GM18868 (cell line): Measurements from ENCODE around the gene C2CD4C.
"Not testable (repeated sequence)": the region's sequence is repeated elsewhere in the genome, so short reads cannot be mapped to it uniquely, and the experiment has no call there.

ENCODE experiments used
- ATAC-seq: cut with Tn5 transposase; IDR thresholded peaks from one replicate; pipeline ENCODE4 v1.9.1; 2021; ENCODE audit warnings: mild to moderate bottlenecking, moderate library complexity; ENCODE audit not compliant: unreplicated experiment

The C2CD4C gene

DNA sequence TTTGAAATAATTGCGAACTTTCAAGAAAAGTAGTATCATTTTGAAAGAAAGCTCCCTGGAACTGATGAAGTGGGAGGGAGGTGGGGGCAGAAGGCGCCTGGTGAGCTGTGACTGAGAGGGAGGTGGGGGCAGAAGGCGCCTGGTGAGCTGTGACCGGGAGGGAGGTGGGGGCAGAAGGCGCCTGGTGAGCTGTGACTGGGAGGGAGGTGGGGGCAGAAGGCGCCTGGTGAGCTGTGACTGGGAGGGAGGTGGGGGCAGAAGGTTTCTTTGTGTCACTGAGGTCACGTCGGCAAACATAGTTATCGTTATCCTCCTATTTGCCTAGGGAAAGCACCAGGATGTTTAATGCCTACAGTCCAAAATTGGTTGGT is 24.2 kb downstream of the C2CD4C start:
- ATAC-seq = no peak

DNA sequence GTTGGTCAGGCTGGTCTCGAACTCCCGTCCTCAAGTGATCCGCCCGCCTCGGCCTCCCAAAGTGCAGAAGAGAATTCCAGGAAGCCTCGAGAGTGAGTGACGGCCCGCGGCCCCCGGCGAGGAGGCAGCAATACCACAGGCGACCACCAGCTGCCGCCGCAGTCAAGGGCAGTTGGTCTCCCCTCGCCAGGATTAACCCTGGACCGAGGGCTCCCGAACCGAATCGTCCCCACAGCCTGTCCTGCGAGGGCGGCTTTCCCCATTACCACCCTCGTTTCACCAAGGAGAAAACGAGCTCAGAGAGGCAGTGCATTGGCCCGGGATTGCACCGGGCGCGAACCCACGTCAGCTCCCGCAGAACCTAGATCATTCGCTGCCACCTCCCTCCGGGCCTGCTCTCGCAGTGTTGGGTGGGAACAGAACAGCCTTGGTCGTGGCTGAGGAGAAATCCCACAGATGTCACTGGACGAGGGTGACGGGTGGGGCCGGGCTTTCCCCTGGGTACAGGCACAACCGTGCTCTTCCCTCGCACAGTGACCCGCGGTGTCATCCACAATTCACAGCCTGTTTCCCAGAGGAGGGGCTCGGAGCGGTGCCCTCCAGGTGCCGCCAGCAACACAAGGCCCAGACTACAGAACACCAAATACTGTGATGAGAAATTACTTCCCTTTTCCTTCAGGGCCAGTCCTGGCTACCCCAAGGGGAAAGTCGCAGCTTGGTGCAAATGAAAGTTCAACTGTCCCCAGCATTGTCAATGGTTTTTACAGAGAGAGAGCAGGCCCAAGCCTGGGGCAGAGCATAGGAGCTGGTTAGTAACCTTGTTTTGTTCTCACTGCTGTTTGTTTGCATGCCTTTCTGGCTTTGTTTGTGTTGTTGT is 24.8 kb downstream of the C2CD4C start:
- no peak for ATAC-seq

DNA sequence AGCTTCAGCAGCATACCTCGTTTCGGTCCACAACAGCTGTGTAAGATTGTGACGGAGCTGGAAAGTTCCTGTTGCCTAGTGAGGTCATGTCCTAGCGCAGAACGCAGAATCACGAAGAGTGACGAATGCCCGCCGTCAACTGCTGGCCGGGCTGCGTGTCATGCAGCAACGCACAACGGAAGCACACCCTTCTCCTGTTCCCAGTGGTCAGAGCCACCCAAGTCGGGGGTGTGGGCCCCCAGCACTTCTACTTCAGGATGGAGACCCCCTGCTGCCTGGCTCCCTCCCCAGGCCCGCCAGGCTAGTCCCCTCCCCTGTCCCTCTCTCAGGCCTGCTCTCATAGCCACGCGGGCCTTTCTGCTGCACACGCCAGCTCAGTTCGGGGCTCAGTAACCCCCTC is 25.9 kb downstream of the C2CD4C start:
- ATAC-seq = no peak

DNA sequence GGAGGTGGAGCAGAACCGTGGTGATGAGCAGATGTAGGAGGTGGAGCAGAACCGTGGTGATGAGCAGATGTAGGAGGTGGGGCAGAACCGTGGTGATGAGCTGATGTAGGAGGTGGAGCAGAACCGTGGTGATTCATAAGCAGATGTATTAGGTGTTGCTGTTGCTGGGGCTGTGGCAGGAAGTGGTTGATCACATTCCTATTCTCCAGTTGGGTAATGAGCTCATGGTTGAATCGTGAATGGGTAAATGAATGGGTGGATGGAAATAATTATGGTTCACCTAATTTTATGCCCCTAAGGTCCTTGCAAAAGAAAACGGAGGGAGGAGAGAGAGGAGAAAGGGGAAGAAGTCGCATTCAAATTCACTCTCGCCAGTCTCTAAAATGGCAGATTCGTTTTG is 26.4 kb downstream of the C2CD4C start:
- not testable (repeated sequence) for ATAC-seq

DNA sequence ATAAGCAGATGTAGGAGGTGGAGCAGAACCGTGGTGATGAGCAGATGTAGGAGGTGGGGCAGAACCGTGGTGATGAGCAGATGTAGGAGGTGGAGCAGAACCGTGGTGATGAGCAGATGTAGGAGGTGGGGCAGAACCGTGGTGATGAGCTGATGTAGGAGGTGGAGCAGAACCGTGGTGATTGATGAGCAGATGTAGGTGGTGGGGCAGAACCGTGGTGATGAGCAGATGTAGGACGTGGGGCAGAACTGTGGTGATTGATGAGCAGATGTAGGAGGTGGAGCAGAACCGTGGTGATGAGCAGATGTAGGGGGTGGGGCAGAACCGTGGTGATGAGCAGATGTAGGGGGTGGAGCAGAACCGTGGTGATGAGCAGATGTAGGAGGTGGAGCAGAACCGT is 27.0 kb downstream of the C2CD4C start:
- not testable (repeated sequence) for ATAC-seq

DNA sequence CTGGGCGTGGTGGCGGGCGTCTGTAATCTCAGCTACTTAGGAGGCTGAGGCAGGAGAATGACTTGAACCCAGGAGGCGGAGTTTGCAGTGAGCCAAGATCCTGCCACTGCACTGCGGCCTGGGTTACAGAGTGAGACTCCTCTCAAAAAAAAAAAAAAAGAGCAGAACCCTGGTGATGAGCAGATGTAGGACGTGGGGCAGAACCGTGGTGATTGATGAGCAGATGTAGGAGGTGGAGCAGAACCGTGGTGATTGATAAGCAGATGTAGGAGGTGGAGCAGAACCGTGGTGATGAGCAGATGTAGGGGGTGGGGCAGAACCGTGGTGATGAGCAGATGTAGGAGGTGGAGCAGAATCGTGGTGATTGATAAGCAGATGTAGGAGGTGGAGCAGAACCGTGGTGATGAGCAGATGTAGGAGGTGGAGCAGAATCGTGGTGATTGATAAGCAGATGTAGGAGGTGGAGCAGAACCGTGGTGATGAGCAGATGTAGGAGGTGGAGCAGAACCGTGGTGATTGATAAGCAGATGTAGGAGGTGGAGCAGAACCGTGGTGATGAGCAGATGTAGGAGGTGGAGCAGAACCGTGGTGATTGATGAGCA is 28.2 kb downstream of the C2CD4C start:
- not testable (repeated sequence) for ATAC-seq

DNA sequence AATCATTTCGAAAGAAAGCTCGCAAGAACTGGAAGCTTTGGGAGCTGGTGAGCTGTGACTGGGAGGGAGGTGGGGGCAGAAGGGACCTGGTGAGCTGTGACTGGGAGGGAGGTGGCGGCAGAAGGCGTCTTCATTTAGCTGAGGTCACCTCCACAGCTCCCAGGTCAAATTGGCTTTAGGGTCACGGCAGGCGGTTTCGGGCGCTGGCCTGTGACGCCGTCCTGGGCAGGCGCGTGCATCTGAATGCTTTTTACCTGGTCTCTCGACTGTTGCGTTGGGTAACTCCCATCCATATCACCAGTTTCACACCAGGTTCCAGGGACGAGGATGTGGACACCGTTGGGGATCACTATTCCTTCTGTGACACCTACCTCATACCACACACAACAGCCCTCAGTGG is 29.2 kb downstream of the C2CD4C start:
- no peak for ATAC-seq

DNA sequence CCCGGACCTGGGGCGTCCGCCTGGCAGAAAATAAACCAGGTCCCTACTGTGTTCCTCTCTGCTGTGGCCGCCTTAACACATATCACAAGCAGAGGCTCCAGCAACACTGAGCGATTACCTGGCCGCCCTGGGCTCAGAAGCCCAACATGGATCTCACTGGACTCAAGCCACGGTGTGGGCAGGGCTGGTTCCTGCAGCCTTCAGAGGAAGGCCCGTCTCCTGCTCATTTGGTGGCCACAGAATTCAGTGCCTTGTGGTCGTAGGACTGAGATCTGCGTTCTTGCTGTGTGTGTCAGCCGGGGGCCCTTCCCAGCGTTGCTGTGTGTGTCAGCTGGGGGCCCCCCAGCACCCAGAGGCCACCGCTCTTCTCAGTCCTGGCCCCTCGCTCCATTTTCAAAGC is 30.2 kb downstream of the C2CD4C start:
- no peak for ATAC-seq

DNA sequence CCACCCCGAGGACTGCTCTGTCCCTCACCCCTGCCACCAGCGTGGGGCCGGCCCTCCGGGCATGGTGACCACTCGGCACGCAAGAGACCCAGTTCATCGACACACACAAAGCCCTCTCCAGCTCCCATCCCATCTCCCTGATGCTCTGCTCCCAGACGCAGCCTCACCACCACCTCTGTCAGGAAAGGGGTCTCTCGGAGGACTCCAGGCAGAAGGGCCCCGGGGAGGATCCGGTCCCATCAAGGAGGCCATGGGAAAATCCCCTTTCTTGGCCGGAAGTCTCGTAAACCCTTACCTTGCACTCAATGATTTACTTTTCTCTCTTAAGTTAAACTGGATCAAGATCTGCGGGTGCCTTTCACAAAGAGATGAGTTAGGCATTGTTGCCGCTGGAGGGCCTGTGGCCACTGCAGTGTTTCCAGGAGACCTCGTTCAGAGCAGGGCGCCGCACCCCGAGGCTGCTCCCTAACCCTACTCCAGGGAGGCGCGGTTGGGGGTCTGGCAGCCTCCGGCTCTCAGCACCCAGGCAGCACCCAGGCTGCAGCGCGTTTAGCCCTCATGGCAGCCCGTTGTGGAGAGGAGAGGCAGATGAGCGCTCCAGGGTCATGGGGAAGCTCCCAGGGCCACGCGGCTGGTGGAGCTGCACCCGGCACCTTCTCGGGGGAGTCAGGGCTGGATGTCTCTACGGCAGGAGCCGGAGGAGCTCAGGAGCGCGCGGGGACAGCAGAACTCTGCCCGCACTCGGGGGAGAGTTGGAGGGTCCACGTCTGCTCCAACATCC is 31.0 kb downstream of the C2CD4C start:
- no peak for ATAC-seq

DNA sequence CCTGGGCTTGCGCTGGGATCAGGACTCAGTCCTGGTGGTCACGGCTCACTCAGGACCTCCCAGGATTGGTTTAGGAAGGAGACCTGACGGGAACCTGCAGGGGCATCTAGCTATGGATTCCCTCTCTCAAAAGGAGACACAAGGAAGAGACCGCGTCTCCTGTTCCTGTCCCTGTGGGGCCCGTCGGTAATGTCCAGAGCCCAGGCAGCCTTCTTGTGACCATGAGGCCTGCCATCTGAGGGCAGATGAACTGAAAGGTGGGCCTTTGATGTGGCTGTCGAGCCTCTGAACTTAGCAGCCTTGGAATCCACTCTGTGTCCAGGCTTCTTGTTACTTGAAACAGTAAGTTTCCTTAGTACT is 32.9 kb downstream of the C2CD4C start:
- no peak for ATAC-seq

DNA sequence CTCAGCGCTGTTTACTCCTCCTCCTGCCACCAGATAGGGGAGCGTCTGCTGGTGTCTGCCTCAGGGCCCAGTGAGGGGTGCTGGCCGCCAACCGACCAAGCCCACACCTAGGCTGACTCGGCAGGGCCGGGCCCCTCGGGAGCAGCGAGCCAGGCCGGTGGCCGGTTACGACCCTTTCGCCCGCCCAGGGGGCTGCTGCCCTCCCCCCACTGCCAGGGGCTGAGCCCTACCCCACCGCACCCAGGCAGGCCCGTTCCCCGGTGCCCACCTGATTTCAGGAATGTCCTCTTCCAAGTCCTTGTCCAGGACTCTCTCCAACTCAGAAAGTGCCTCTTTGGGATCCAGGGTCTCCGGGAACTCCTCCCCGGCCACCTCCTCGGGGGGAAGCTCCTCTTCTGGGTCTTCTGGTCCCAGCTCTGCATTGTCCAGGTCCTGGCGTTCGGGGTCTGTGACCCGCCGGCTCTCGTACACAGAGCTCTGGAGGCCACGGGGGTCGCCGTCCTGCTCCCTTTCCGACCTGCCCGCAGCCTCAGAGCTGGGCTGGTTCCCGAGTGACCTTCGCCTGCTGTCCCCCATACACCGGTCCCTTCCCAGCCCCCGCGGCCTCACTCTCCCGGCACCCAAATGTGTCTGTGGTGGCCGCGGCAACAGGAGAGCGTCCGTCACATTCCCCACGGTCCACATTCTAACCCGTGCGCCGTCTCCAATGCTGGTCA is 33.4 kb downstream of the C2CD4C start:
- no peak for ATAC-seq

DNA sequence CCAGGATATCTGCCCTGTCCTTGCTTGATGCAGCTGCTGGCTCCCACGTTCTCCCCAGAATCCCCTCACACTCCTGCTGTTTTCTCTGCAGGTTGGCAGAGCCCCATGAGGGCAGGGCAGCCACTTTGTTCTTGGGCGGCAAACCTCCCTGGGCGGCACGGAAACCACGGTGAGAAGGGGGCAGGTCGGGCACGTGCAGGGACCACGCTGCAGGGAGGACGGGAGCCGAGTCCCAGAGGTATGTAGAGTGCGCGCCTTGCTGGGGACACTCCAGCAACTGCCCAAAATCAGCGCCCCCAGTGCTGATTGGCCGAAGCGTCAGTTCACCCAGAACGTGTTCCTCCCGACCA is 34.1 kb downstream of the C2CD4C start:
- ATAC-seq = no peak

DNA sequence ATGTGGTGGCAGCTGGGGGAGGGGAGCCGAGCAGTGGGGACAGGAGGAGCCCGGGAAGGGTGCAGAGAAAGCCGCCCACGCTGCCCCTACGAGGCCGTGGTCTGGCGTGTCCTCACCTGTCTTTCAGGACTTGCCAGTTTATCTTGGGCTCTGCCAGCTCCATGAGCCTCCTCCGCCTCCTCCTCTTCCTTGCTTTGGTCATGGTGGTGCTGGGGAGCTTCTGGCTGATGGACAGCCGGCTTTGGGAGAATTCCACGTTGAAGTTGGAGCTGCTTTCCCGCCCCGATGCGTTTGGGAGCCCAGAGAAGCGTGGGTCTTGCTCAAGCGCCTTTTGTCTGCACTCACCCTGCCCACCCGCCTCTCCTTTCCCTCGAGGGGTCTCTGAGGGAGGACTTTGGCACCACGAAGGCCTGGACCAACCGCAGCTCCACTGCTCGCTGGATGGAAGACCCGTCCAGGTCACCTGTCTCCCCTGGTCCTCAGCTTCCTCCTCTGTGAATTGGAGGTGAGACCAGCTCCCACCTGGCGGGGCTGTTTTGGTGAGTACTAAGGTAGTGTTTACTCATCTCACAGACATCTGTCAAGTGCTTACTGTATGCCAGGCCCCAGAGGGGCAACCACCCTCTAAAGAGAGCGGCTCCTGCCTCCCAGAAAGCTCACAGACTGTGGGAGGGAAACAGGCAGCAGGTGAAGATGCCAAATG is 34.6 kb downstream of the C2CD4C start:
- no peak for ATAC-seq

DNA sequence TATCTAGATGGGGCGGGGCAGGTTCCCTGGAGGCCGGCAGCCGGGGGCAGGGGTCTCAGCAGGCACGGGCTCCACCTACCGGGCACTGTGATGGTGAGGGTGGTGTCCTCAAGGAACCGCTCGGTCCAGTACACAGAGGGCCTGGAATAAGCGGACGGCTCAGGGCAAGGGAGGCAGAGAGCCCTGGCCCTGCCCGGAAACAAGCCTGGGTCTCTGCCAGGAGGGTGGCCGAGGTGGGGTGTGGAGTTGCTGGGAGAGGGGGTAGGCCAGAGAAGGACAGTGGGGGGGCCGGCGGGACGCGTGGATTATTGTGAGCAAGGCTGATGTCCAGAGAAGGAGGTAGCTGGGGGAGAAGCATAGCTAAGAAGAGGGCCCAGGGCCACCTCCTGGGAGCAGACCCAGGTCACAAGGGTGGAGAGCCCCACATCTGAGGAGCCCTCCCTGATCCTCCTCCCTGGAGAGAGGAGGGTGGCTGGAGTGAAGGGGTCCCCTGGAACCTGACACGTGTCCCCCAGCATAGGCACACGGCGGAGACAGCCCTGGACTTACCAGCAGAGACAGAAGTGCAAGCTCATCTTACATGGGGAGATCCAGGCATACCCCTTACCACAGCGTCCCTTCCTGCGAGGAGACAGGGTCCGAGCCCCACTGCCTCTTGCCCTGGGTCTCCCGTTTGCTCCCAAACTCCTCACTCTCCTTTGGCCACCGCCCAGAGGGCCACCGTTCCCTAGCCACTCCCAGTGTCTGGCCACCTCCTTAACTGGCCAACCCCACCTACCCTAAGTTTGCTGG is 35.4 kb downstream of the C2CD4C start:
- no peak for ATAC-seq

DNA sequence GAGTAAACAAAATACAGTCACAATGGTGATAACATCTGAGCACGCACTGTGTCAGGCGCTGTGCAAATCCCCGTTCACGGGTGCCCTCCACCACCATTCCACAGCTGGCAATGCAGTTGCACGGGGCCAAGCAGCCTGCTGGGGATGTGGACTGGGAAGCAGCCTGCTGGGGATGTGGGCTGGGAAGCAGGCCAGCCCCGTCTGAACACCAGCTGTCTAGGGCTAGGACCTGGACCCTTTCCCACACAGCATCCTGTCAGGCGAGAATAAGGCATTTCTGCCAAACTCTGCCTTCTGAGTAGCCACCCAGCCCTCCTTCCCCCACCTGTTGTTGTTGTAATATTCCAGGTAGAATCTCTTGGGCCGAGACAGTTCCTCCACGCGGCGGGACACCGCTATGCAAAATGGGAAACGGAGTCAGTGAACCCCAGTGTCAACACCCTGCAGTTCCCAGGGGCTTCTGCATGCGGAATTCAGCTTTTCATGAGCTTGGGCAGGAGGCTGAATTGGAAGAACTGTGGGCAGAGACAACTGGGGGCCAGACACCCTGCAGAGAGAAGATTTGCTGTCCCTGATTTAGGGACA is 36.5 kb downstream of the C2CD4C start:
- no peak for ATAC-seq

DNA sequence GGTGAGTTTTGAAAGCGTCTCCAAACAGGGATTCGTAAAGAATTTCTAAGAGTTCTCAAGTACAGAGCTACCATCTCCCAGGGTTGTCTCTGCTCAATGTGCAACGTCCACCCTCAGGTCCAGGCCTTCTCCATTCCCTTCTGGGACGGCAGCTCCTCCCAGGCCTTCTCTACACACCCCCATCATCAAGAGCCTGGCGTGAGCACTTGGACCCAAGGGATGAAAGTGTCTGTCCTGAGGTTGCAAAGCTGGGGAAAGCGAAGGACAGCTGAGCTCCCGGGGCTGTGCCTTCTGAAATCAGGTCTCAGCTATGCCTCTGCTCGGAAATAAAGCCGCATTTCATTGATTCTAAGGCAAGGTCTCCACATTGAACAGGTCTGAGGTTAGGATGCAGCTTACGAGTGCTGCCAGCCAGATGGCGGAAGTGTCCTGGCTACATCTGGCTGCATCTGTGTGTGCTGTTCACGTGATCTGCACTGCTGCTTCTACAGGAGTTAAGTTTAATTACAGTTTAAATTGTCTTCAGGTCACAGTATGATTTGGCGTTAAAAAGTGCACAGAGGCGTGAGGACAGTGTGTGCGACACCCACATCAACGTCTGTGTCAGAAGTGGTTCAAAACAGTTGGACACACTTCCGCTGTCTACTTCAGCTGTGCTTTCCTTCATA is 37.3 kb downstream of the C2CD4C start:
- ATAC-seq = no peak

DNA sequence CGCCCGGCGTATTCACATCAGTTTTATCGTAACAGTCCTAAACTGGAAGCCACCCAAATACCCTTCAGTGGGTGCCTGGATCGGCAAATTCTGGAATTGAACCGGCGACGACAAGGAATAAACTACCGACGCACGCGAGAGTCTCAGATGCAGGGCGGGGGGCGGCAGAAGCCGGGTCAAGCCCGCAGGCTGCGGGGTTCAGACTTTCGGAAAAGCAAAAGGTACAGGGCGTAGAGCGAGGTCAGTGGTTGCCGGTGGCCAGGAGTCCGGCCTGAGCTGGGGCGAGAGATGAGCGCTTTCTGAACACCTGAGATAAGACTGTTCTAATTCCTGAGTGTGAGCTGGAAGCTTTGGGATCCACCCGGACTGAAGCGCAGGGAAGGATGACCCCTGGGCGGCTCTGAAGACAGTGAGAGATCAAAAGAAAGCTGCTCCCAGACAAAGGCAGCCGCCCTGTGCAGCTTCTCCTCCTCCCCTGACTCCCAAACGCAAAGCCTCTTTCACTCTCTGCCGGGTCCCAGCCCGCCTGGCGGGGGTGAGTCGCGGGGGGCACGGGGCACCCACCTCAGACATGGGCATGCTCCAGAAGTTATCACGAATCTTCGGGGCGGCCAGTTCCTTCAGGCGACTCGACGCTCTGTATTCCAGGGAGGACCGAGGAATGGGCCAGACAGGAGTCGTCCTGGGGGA is 38.2 kb downstream of the C2CD4C start:
- ATAC-seq = no peak

DNA sequence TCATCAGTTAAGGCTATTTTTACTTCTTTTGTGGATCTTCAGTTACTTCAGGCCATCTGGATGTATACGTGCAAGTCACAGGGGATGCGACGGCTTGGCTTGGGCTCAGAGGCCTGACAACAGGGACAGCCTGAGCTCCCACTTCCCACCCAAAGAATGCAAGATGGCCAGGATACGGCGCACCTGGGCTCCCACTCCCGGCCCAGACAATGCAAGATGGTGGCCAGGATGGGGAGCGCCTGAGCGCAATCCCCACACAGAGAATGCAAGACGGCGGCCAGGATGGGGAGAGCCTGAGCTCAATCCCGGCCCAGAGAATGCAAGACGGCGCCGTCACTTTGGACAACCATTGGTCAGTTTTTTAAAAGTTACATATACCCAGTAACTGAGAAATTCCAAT is 39.1 kb downstream of the C2CD4C start:
- ATAC-seq = no peak

DNA sequence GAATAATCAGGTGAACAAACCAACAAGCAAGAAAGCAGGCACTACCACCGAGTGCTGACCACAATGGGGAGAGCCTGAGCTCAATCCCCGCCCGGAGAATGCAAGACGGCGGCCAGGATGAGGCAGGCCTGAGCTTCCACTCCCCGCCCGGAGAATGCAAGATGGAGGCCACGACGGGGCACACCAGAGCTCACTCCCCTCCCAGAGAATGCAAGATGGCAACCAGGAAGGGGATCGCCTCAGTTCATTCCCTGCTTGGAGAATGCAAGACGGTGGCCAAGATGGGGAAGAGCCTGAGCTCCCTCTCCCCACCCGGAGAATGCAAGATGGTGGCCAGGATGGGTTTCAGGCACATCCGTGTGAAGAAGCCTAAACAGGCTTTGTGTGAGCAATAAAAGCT is 39.7 kb downstream of the C2CD4C start:
- no peak for ATAC-seq
